GM19193 (cell line): ENCODE data around the gene ANKRD39.

Source experiments
- POLR2A ChIP-seq: IDR thresholded peaks from 4 replicates; pipeline ENCODE4 v1.6.1; 2011; ENCODE audit not compliant: insufficient read depth, insufficient read length; ENCODE audit errors: extremely low read depth

The ANKRD39 gene

GRCh38 chr2:96802721-96803120, 55.1 kb downstream of the ANKRD39 start:
- no peak for TF ChIP-seq POLR2A

DNA sequence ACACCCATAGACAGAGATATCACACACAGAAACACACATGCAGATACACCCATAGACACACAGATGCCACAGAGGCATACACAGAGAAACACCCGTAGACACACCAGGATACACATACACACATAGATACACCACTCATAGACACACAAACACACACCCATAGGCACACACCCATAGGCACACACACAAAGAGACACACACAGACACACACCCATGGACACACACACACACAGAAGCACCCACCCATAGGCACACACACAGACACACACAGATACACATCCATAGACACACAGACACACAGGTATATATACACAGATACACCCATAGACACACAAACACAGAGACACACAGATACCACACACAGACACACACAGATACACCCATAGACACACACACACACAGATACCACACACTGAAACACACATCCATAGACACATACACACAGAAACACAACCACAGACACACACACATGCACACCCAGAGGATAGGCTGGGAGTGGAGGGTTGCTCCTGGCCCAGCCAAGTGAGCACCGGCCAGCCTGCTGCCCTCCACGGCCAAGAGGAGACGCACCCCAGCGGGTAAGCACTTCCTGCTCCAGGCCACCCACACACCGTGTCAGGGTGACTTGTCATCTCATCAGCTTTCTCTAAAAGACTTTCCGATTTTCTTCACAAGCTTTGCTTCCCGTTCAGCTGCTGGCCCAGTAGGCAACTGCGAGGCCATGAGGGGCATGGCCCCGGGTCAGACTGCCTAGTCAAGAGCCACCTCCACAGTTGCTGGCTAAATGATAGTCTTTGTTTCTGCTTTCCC, 55.8 kb downstream of the ANKRD39 start:
- no peak for TF ChIP-seq POLR2A

- TF ChIP-seq POLR2A = no peak
Observed at GRCh38 chr2:96801005-96801785, 56.6 kb downstream of the ANKRD39 start.

DNA sequence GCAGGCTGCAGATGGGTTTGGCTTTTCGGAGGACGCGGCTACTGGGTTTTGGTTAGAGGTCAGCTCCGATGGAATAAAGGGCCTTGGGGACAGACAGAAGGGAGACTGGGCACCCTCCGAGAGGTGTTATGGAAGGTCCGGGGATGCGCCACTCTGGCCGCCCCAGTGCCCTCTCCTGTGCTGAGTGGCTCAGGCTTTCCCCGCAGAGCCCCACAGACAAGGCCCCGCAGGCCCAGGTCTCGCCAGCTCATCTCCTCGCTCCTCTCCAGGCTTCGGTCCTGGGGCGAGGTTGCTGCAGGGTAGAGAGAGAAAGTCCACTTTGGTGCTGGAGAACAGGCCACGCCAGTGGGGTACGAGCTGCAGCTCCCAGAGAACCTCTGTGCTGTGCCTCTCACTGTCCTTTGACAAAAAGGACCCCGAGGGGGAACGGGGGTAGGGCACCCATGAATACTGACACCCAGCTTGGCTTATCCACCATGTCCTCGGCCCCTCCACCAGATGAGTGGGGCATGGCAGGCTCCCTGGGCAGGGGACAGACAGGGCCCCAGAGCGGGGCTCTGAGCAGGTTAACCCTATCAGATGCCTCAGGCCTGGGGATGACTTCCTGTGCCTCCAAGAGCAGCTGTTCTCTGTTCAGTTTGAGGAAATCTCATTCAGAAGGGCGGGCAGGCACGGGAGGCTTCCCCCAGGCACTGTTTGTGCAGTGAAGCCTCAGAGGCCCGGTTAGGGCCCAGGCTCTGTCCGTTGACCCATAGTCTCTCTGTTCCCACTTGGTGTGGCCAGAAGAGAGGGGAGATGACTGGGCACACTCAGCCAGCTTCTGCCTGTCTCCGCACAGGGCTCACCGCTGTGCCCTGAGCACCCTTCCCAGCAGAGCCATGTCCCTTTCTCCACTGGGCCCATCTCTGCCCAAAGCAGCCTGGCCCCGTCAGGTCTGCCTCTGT, 57.5 kb downstream of the ANKRD39 start:
- no peak for TF ChIP-seq POLR2A

DNA sequence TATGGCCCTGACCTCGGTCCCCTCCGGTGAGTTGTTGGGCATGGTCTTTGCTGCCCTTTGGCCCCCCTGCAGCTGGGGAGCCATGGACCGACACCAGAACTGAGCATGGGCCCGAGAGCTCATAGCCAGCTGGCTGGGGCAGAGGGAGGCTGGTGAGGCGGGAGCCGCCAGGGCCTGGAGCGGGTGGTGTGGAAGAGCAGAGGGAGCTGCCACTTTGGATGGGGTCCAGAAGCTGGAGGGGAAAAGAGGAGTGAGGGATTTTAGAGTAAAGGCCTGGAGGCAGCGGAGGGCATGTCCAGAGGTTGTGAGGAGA, 58.2 kb downstream of the ANKRD39 start:
- no peak for TF ChIP-seq POLR2A

DNA sequence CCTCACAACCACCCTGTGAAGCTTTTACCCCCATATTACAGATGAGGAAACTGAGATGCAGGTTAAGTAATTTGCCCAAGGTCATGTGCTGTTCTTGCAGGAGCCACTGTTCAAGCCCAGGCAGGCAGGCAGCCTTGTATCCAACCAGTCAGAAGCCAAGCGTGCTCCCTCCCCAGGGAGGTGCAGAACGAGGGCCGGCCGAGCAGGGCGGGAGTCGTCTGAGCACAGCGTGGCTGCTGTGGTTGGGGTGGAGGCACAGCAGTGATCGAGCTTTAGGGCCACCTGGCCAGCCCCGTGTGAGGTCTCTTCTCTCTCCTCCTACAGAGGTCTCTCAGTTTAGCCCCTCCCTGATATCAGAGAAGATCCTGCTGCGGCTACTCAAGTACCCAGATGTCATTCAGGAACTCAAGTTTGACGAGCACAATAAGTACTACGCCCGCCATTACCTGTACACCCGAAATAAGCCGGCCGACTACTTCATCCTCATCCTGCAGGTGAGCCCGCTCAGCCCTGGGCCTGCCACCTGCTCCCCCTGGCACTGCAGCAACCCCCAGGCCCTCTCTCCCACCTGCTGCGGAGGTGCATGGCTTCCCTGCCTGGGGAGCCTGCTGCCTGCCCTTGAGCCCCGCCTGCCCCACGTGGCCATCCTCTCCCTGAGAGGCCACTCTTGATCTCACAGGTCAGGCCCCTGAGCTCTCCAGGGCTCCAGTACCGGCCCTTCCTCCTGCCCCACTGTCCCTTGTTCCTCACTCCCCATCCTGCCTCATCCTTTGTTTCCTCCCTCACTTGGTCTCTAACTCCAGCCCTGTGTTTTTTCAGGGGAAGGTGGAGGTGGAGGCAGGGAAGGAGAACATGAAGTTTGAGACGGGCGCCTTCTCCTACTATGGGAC, 58.8 kb downstream of the ANKRD39 start:
- no peak for TF ChIP-seq POLR2A
